LNCaP clone FGC (cell line): Measurements from ENCODE around the gene CD226.
"Not testable (repeated sequence)": the region's sequence is repeated elsewhere in the genome, so short reads cannot be mapped to it uniquely, and the experiment has no call there.

ENCODE experiments used
- DNase-seq: peaks from one replicate; pipeline ENCODE4 v3.0.0-alpha.2; 2011; ENCODE audit warnings: low read depth
- H3K4me3 ChIP-seq: 2 replicates; pipeline ENCODE4 v1.5.1; 2011; ENCODE audit warnings: mild to moderate bottlenecking, low read depth, low read length, control low read depth
- CTCF ChIP-seq: IDR thresholded peaks from 2 replicates; pipeline ENCODE4 v1.5.1; 2012; ENCODE audit warnings: mild to moderate bottlenecking; ENCODE audit not compliant: control insufficient read depth, insufficient read depth; ENCODE audit errors: extremely low read depth

CD226 gene

GRCh38 chr18:69982417-69982816, 34.7 kb upstream of the CD226 start:
- no peak for TF ChIP-seq CTCF
- H3K4me3 ChIP-seq, result no peak overlapping the region
- DNase-seq, result no peak

- no peak for DNase-seq
These were observed 34.3 kb upstream of the CD226 start for GRCh38 chr18:69981948-69982347.

GRCh38 chr18:69980982-69981804, 33.5 kb upstream of the CD226 start:
- no peak for TF ChIP-seq CTCF

More at GRCh38 chr18:69981948-69982347, 34.3 kb upstream of the CD226 start:
- no peak for TF ChIP-seq CTCF
- no peak overlapping the region for H3K4me3 ChIP-seq

GRCh38 chr18:69980509-69980908, 32.8 kb upstream of the CD226 start:
- no peak for TF ChIP-seq CTCF
- DNase-seq, result no peak
- H3K4me3 ChIP-seq, result no peak overlapping the region

More at GRCh38 chr18:69980982-69981804, 33.5 kb upstream of the CD226 start:
- DNase-seq, result no peak
- H3K4me3 ChIP-seq, result no peak overlapping the region

GRCh38 chr18:69978732-69979715, 31.4 kb upstream of the CD226 start:
- no peak for TF ChIP-seq CTCF
- no peak for DNase-seq
- no peak overlapping the region for H3K4me3 ChIP-seq

- DNase-seq, H3K4me3 ChIP-seq: not testable (repeated sequence)
These were observed 27.6 kb upstream of the CD226 start for GRCh38 chr18:69975294-69975693.

GRCh38 chr18:69974365-69974764, 26.7 kb upstream of the CD226 start:
- DNase-seq, result no peak
- no peak overlapping the region for H3K4me3 ChIP-seq
- no peak for TF ChIP-seq CTCF
